ENCODE results near the gene ULK4.
"Not testable (repeated sequence)": the region's sequence is repeated elsewhere in the genome, so short reads cannot be mapped to it uniquely, and the experiment has no call there.

The ULK4 gene

DNA sequence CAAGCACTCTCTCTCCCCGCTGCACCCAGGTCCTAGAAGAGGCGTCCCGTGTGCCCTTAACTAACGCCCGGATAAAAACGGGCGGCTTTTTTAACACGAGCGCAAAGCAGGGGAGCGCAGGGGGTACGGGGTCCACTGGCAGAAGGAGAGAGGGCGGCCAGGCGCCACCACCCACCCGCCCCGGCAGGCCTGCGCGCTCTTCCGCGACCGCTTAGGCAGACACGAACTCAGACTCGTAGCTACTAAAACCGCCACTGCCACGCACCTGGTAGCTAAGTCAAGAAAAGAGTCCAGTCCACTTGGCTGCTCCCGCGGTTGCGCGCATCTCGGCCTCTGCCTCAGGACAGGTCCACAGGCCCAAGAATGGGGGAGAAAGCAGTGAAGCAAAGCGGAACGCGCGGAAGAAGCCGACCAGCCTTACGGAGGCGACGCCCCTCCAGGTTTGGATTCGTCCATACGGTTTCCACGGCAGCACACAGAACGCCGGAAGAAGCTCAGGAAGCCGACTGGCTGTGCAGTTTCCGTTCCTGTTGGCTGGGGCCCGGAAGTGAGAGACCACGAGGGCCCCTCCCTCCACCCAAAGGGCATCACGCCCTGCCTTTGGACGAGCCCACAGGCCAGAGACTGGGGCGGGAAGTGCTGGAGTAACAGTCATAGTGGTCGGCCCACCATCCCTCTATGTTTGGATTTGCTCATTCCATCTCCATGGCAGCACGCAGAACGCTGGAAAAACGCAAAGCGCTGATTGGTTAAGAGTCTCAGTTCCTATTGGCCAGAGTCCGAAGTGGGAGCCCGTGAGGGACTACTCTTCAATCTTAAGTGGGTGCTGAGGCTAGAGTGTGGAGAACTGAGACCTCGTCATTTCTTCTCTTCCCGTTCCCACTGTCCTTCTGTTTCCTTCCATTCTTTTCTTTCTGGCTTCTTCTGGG lies at the start of gene ULK4:
Gene ULK4, minus strand, starts transcription at position 353 of the 929 bp plus-strand sequence. CDS start 7,344 bp downstream, outside the sequence.
- DNase-seq (ENCODE audit: low read depth in 2 of 2), result peak; percentile 90 to 92

DNA sequence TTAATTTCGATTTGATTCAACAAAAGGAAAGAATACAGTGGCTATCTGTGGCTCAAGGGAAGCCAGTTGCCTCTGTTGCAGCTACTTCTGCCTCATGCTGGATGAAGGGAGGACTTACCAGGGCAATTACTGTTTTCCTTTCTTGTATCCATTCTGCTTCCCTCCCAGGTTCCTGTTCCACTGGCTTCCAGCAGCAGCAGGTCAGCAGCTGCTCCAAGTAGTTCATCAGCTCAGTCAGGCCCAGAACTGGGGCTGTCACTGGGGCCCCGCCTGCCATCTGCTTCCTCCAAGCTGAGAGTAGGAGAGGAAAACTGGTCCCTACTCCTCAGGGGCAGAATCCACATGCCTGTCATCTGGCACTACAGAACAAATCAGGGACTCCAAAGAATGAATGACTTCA lies 48.6 kb upstream of the ULK4 start:
- DNase-seq (ENCODE audit: low read depth in 2 of 2), result no peak

- DNase-seq (ENCODE audit: low read depth in 2 of 2), result no peak
These were observed 47.6 kb upstream of the ULK4 start for GRCh38 chr3:42009456-42009855.

- no peak for DNase-seq (ENCODE audit: low read depth in 2 of 2)
These were observed 45.9 kb upstream of the ULK4 start for GRCh38 chr3:42007785-42008184.

GRCh38 chr3:42005401-42005800 lies 43.5 kb upstream of the ULK4 start:
- DNase-seq (ENCODE audit: low read depth in 2 of 2), result no peak

GRCh38 chr3:42002790-42003189 lies 40.9 kb upstream of the ULK4 start:
- no peak for DNase-seq (ENCODE audit: low read depth in 2 of 2)

GRCh38 chr3:42001777-42002176 lies 39.9 kb upstream of the ULK4 start:
- DNase-seq (ENCODE audit: low read depth in 2 of 2), result no peak

GRCh38 chr3:41999909-42000308 lies 38.0 kb upstream of the ULK4 start:
- DNase-seq (ENCODE audit: low read depth in 2 of 2), result no peak

DNA sequence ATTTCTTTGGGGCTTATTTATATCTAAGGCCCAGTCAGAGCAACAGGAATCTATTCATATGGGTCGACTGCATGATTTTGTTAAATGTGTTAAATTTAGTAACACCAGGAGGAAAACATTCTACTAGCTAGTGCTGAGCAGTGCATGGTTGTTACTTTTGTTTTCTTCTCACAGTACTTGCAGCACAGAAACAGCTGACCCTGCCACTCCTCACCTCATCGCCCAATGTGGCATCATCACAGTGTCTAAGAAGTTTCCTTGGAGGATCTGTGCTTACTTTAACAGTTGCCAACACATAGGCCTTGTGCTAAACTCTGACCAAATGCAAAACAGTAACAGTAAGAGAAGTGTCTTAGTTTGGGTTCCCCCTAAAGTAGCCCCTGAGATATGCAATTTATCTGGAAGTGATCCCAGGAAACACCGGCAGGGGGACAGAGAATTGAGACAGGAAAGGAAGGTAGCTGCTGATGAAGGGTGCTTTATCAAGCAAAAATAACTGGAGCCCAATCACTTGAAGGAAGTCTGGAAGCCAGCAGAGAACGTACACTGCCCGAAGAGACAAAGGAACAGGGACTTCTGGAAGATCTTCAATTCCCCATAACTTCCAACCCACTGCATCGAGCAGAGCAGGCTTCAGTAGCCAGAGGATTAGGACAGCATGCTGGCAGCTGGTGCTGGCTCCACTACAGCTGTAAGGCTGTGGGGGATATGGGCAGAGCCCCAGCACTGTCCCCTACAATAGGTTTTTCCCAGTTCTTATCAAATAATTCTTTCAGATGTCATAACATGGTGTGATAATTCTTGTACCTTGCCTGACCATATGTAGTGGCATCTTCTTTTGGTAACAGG lies 36.0 kb upstream of the ULK4 start:
- DNase-seq (ENCODE audit: low read depth in 2 of 2), result no peak

DNA sequence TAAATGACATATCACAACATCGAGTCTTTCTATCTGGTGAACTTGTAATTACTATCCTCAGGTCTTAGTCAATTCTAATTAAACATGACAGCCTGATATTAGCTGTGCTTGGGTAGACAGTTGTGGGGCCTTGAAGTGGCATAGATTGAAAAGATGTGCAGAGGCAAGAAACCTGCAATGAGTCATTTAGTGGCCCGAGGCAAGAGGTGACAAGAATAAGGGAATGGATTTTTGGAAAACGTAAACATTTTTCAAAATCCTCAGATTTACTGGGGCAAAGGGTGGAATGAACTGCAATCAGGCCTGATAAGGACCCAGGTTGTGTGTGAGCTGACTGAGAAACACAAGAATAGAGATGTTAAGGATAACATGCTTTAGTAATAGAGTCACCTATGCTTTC lies 29.5 kb upstream of the ULK4 start:
- no peak for DNase-seq (ENCODE audit: low read depth in 2 of 2)

GRCh38 chr3:41989518-41989917 lies 27.6 kb upstream of the ULK4 start:
- DNase-seq (ENCODE audit: low read depth in 2 of 2), result no peak

GRCh38 chr3:41987627-41988026 lies 25.7 kb upstream of the ULK4 start:
- DNase-seq (ENCODE audit: low read depth in 2 of 2), result no peak

GRCh38 chr3:41986561-41986960 lies 24.7 kb upstream of the ULK4 start:
- DNase-seq (ENCODE audit: low read depth in 2 of 2), result no peak

DNA sequence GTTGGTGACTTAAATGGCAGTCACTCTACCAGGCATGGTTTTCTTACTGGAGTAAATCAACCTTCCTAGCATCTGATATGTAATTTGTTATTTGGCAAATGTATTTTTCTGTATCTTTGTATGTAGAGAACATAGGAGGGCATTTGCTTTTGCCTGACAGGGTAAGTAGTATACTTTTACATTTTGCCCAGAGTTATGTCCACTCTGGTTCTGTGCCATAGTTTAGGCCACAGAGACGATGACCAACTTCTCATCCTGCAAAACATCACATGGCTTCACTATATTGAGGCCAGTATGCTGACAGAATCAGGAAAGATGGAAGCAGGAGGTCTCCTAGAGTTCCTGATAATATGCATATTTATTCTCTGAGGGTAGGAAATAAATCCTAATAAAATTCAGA lies 23.1 kb upstream of the ULK4 start:
- DNase-seq (ENCODE audit: low read depth in 2 of 2), result no peak

DNA sequence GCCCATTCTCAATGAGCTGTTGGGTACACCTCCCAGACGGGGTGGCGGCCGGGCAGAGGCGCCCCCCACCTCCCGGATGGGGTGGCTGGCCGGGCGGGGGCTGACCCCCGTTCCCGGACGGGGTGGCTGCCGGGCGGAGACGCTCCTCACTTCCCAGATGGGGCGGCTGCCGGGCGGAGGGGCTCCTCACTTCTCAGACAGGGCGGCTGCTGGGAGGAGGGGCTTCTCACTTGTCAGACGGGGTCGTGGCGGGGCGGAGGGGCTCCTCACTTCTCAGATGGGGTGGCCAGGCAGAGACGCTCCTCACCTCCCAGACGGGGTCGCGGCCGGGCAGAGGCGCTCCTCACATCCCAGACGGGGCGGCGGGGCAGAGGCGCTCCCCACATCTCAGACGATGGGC lies 21.2 kb upstream of the ULK4 start:
- not testable (repeated sequence) for DNase-seq (ENCODE audit: low read depth in 2 of 2)

- DNase-seq (ENCODE audit: low read depth in 2 of 2), result not testable (repeated sequence)
These were observed 15.5 kb upstream of the ULK4 start for GRCh38 chr3:41977401-41977800.

GRCh38 chr3:41975416-41976103 lies 13.7 kb upstream of the ULK4 start:
- DNase-seq (ENCODE audit: low read depth in 2 of 2), result no peak

- no peak for DNase-seq (ENCODE audit: low read depth in 2 of 2)
These were observed 12.3 kb upstream of the ULK4 start for GRCh38 chr3:41974223-41974622.

DNA sequence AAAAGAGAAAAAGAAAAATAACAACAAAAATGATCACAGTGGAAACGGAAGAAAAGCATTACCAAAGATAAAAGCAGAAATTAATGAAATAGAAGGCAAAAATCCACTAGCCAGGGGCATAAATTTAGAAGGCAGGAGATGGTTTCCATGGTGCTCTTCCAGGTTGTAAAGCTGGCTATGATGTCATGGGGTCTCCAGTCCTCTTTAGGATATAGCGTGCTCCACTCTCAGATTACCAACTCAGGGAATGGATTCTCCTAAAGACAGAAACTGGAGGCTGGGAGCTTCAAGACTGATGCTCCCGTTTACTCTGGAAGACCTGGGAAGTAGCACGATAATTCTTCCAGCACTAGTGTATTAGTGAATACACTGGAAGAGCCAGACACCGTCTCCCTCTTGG lies 10.9 kb upstream of the ULK4 start:
- DNase-seq (ENCODE audit: low read depth in 2 of 2), result no peak

DNA sequence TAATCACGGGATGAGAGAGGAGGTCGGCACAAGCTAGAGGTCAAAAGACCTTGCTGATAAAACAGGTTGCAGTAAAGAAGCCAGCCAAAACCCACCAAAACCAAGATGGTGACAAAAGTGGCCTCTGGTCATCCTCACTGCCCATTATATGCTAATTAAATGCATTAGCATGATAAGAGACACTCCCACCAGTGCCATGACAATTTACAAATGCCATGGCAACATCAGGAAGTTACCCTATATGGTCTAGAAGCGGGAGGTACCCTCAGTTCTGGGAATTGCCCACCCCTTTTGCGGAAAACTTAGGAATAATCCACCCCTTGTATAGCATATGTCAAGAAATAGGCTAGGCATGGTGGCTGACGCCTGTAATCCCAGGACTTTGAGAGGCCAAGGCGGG lies 4.3 kb upstream of the ULK4 start:
- DNase-seq (ENCODE audit: low read depth in 2 of 2), result no peak

DNA sequence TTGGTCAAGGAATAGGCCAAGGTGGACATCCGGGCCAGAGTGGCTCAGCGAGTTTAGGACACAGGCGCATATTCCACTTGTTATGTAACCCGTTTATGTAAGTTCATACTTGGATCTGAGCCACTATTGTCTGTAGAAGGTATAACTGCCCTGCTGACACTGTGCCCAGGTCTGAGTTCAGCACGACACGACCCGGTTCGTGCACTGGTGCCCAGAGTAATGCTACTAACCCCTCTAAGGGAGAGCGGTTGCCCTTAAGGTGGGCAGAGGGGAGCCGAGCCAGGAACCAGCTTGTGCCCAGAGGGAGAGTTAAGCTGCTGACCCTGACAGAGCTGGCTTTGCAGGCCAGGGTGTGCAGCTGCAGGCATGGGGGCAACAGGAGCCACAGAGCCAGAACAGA lies 1.9 kb upstream of the ULK4 start:
- DNase-seq (ENCODE audit: low read depth in 2 of 2), result no peak
